HCT116 (cell line): ENCODE measurements around the gene SSBP1. TPM values are rescaled to one million over a fixed set of nuclear protein-coding genes. Genes with fewer than 3 reads are reported as not detected.

Experiments
- ATAC-seq: fragments of 200-7000 bp; cut with Tn5 transposase; 2 replicates; pipeline ENCODE4 v1.9.1; 2020; ENCODE audit warnings: mild to moderate bottlenecking, moderate library complexity
- BruUV-seq: library from RNA; stranded (reverse); fragments of 400-500 nt; replicated peaks from 2 replicates; lab custom pipeline; 2021; lab: Mats Ljungman, UMichigan
- CTCF ChIA-PET: fragments of 300-600 bp; sonication (Branson Sonifier 250); formaldehyde crosslinking; loops from one replicate; lab custom pipeline; 2021; ENCODE audit warnings: antibody characterized with exemption; lab: Charles Lee
- POLR2A ChIA-PET: fragments of 300-600, 350-600 bp; sonication (Branson Sonifier 250); formaldehyde crosslinking; loops from one replicate; lab custom pipeline; 2021; ENCODE audit warnings: antibody characterized with exemption; lab: Charles Lee
- RAD21 ChIA-PET, 2 experiments: fragments of 300-600 bp; sonication (Branson Sonifier 250); formaldehyde crosslinking; loops; one replicate each; lab custom pipeline; 2023; ENCODE audit warnings: low total read pairs in 2 of 2; ENCODE audit not compliant: uncharacterized antibody in 2 of 2, unreplicated experiment in 2 of 2, low non-redundant PET in 1 of 2; lab: Charles Lee
- DNase-seq: peaks from one replicate; pipeline ENCODE4 v3.0.0-alpha.2; 2010; ENCODE audit warnings: low read depth, low spot score
- H2AFZ ChIP-seq: fragments of 200-600 bp; shearing (Covaris generic), sonication (generic); 2 replicates; pipeline ENCODE4 v1.6.1; 2017; ENCODE audit warnings: low read depth, mixed run types, mixed read lengths, antibody characterized with exemption, low read length; ENCODE audit not compliant: poor library complexity, severe bottlenecking
- H3K27ac ChIP-seq: 2 replicates; pipeline ENCODE4 v1.5.1; 2012; ENCODE audit warnings: low read depth, low read length
- H3K27me3 ChIP-seq: fragments of 200-600 bp; sonication (generic); 2 replicates; pipeline ENCODE4 v1.6.1; 2016; ENCODE audit warnings: mixed run types, low read length, mixed read lengths; ENCODE audit not compliant: insufficient read depth
- H3K36me3 ChIP-seq, 2 experiments: fragments of 200-500 bp in 1 of 2; fragments of 200-600 bp in 1 of 2; sonication (Bioruptor generic) in 1 of 2; sonication (generic) in 1 of 2; 2 replicates each; pipeline versions ENCODE4 v1.5.1 to v1.6.1; 2014 to 2016; ENCODE audit warnings: low read length in 2 of 2, inconsistent platforms in 1 of 2, mixed read lengths in 1 of 2, mixed run types in 1 of 2; ENCODE audit not compliant: insufficient read depth in 2 of 2, control insufficient read depth in 1 of 2
- H3K4me1 ChIP-seq, 2 experiments: fragments of 200-600 bp in 1 of 2; sonication (generic) in 1 of 2; 2 replicates each; pipeline versions ENCODE4 v1.5.1 to v1.6.1; 2012 to 2017; ENCODE audit warnings: low read length in 2 of 2, inconsistent platforms in 1 of 2, mild to moderate bottlenecking in 1 of 2, mixed read lengths in 1 of 2, mixed run types in 1 of 2, moderate library complexity in 1 of 2; ENCODE audit not compliant: insufficient read depth in 2 of 2, control insufficient read depth in 1 of 2
- H3K4me2 ChIP-seq: fragments of 200-600 bp; sonication (generic); 2 replicates; pipeline ENCODE4 v1.6.1; 2017; ENCODE audit warnings: mixed run types, low read length, mixed read lengths
- H3K4me3 ChIP-seq, 2 experiments: fragments of 200-600 bp in 1 of 2; sonication (generic) in 1 of 2; replicated peaks in 1 of 2; 2 replicates each; pipeline ENCODE4 v1.5.1; 2011 to 2016; ENCODE audit warnings: low read length in 2 of 2, control low read depth in 1 of 2, low read depth in 1 of 2, mild to moderate bottlenecking in 1 of 2, mixed read lengths in 1 of 2, mixed run types in 1 of 2
- H3K79me2 ChIP-seq: fragments of 200-600 bp; sonication (generic); 2 replicates; pipeline ENCODE4 v1.6.1; 2017; ENCODE audit warnings: mild to moderate bottlenecking, mixed run types, low read length, moderate library complexity, mixed read lengths; ENCODE audit not compliant: insufficient read depth
- H3K9ac ChIP-seq: fragments of 200-600 bp; sonication (generic); 2 replicates; pipeline ENCODE4 v1.6.1; 2016; ENCODE audit warnings: low read length, mixed read lengths
- H3K9me2 ChIP-seq: fragments of 200-600 bp; sonication (generic), shearing (Covaris generic); 2 replicates; pipeline ENCODE4 v1.6.1; 2017; ENCODE audit warnings: mixed run types, mild to moderate bottlenecking, moderate library complexity; ENCODE audit not compliant: insufficient read depth
- H3K9me3 ChIP-seq, 2 experiments: fragments of 200-500 bp in 1 of 2; fragments of 200-600 bp in 1 of 2; sonication (Bioruptor generic) in 1 of 2; sonication (generic) in 1 of 2; 2 replicates each; pipeline ENCODE4 v1.6.1; 2014 to 2017; ENCODE audit warnings: low read length in 2 of 2, mixed read lengths in 2 of 2, inconsistent platforms in 1 of 2, low read depth in 1 of 2, mild to moderate bottlenecking in 1 of 2, mixed run types in 1 of 2, moderate library complexity in 1 of 2; ENCODE audit not compliant: control insufficient read depth in 1 of 2, insufficient read depth in 1 of 2
- H4K20me1 ChIP-seq: fragments of 200-600 bp; sonication (generic), shearing (Covaris generic); 2 replicates; pipeline ENCODE4 v1.6.1; 2017; ENCODE audit warnings: mixed run types, mild to moderate bottlenecking, moderate library complexity; ENCODE audit not compliant: insufficient read depth
- CEBPB ChIP-seq: IDR thresholded peaks from 2 replicates; pipeline ENCODE4 v1.6.1; 2012; ENCODE audit warnings: low read depth
- CTCF ChIP-seq, 3 experiments: fragments of 200-600 bp in 1 of 3; sonication (generic) in 1 of 3; IDR thresholded peaks in 2 of 3; conservative IDR thresholded peaks in 1 of 3; 2 replicates each; pipeline ENCODE4 v1.5.1; 2012 to 2017; ENCODE audit warnings: low read depth in 2 of 3, low read length in 2 of 3, antibody characterized with exemption in 1 of 3, borderline replicate concordance in 1 of 3, control low read depth in 1 of 3, mild to moderate bottlenecking in 1 of 3, mixed read lengths in 1 of 3, mixed run types in 1 of 3, moderate library complexity in 1 of 3; ENCODE audit not compliant: insufficient read depth in 1 of 3
- EZH2 ChIP-seq: fragments of 200-600 bp; sonication (generic); IDR thresholded peaks from 2 replicates; pipeline ENCODE4 v1.6.1; 2017; ENCODE audit warnings: antibody characterized with exemption, mixed run types
- EZH2phosphoT487 ChIP-seq: fragments of 200-600 bp; IDR thresholded peaks from 2 replicates; pipeline ENCODE4 v1.6.1; 2018; ENCODE audit warnings: antibody characterized with exemption, borderline replicate concordance
- FOSL1 ChIP-seq: IDR thresholded peaks from 2 replicates; pipeline ENCODE4 v1.6.1; 2012; ENCODE audit warnings: low read depth
- MAX ChIP-seq: IDR thresholded peaks from 2 replicates; pipeline ENCODE4 v1.6.1; 2012
- RAD21 ChIP-seq: IDR thresholded peaks from 2 replicates; pipeline ENCODE4 v1.6.1; 2012; ENCODE audit warnings: low read depth, mild to moderate bottlenecking
- TCF7L2 ChIP-seq: IDR thresholded peaks from 2 replicates; pipeline ENCODE4 v1.7.0; 2011; ENCODE audit warnings: borderline replicate concordance, inconsistent platforms; ENCODE audit not compliant: insufficient read depth, insufficient read length; ENCODE audit errors: extremely low read depth
- ZBTB33 ChIP-seq: IDR thresholded peaks from 2 replicates; pipeline ENCODE4 v1.6.1; 2011; ENCODE audit warnings: mild to moderate bottlenecking, low read length, moderate library complexity; ENCODE audit not compliant: insufficient replicate concordance; ENCODE audit errors: extremely low read depth
- ZNF274 ChIP-seq: fragments of 200-500 bp; sonication (Bioruptor generic); IDR thresholded peaks from 2 replicates; pipeline ENCODE4 v1.6.1; 2014; ENCODE audit warnings: mild to moderate bottlenecking, low read depth, low read length, inconsistent platforms
- intact Hi-C: fragments of 100-400 bp; cut with micrococcal nuclease; formaldehyde crosslinking; loops from 2 replicates; pipeline ENCODE4 v1.10.0; 2022
- total RNA-seq: library from RNA; stranded (reverse); gene quantifications from one replicate; pipeline ENCODE4 v1.2.1, GENCODE V29; 2021; ENCODE audit not compliant: unreplicated experiment

The SSBP1 gene
- total RNA-seq, 1 experiment from 2014 or later = 171 TPM

GRCh38 chr7:141754939-141755338 lies 16.8 kb downstream of the SSBP1 start:
- intact Hi-C loops = loop anchor here (5.0 kb wide), 1 partner anchor 432 kb away; no protein-coding TSS in a partner anchor
- ATAC-seq (peak; percentile 75), DNase-seq (no peak)
- peaks cover 20% of the 10 kb centered on the region; the same call in 1 of the 2 replicates for H3K79me2 ChIP-seq
- no peak overlapping the region for H3K27ac ChIP-seq
- H2AFZ ChIP-seq = no peak overlapping the region
- TF ChIP-seq MAX = no peak
- peak; percentile 35 for TF ChIP-seq RAD21
- TF ChIP-seq CTCF (IDR thresholded peaks at IDR 0.05 in 2 of 3, conservative IDR thresholded peaks at IDR 0.05 in 1 of 3; ENCODE audit: borderline replicate concordance in 1 of 3, insufficient read depth in 1 of 3, low read depth in 2 of 3, low read length in 2 of 3) = peak; percentile 11 to 67 (median 56); a peak in 4 of 6 replicates
- no peak for TF ChIP-seq EZH2
- ChIA-PET CTCF (no interaction called here), RAD21 (no interaction called here), POLR2A (no interaction called here)
- H3K27me3 ChIP-seq = no peaks in the 10 kb centered on the region
- H3K4me2 ChIP-seq = no peak overlapping the region
- H3K9me2 ChIP-seq = no peaks in the 10 kb centered on the region
- H3K9ac ChIP-seq = no peak overlapping the region
- BruUV-seq = no TSS peak
- H3K36me3 ChIP-seq = peaks cover 31 to 62% of the 10 kb centered on the region in 2 experiments
- no peaks in the 10 kb centered on the region for H3K4me1 ChIP-seq
- H4K20me1 ChIP-seq = no peaks in the 10 kb centered on the region
- peaks cover 3 to 9% of the 10 kb centered on the region in 2 experiments; a peak in 2 of 4 replicates for H3K9me3 ChIP-seq
- no peak overlapping the region for H3K4me3 ChIP-seq

- POLR2A ChIA-PET = no interaction called here
- H4K20me1 ChIP-seq = no peaks in the 10 kb centered on the region
- no peak for TF ChIP-seq TCF7L2
- no peak for TF ChIP-seq RAD21
- TF ChIP-seq CTCF (IDR thresholded peaks at IDR 0.05 in 2 of 3, conservative IDR thresholded peaks at IDR 0.05 in 1 of 3; ENCODE audit: borderline replicate concordance in 1 of 3, insufficient read depth in 1 of 3, low read depth in 2 of 3, low read length in 2 of 3) = no peak
- TF ChIP-seq FOSL1 = no peak
- no peak for TF ChIP-seq CEBPB
- no peak for TF ChIP-seq EZH2phosphoT487
- no peak for TF ChIP-seq ZNF274
- TF ChIP-seq ZBTB33 = no peak
These were observed 25.6 kb downstream of the SSBP1 start, which contains the start of gene TAS2R3 for GRCh38 chr7:141763797-141764196. Gene TAS2R3, plus strand, starts transcription at chr7:141764097. Its CDS starts 62 bp downstream, at chr7:141764159.

More at GRCh38 chr7:141763797-141764196, 25.6 kb downstream of the SSBP1 start, which contains the start of gene TAS2R3:
- BruUV-seq = no TSS peak
- H3K4me2 ChIP-seq = no peak within 1 kb of the TSS
- DNase-seq (no peak), ATAC-seq (no peak)
- no peak within 1 kb of the TSS for H2AFZ ChIP-seq
- ChIA-PET CTCF (no interaction called here), RAD21 (no interaction called here)
- H3K9me3 ChIP-seq = no peaks in the 10 kb centered on the region
- peaks cover 3 to 7% of the 10 kb centered on the region in 2 experiments; a peak in 3 of 4 replicates for H3K36me3 ChIP-seq
- no peak within 1 kb of the TSS for H3K4me3 ChIP-seq
- H3K9ac ChIP-seq = no peak within 1 kb of the TSS
- intact Hi-C loops = no loop called here
- no peaks in the 10 kb centered on the region for H3K9me2 ChIP-seq
- H3K27me3 ChIP-seq = no peaks in the 10 kb centered on the region
- no peaks in the 10 kb centered on the region for H3K79me2 ChIP-seq
- no peak within 1 kb of the TSS for H3K27ac ChIP-seq
- no peaks in the 10 kb centered on the region for H3K4me1 ChIP-seq
